ENCODE data around the gene KHDRBS1.

DNA sequence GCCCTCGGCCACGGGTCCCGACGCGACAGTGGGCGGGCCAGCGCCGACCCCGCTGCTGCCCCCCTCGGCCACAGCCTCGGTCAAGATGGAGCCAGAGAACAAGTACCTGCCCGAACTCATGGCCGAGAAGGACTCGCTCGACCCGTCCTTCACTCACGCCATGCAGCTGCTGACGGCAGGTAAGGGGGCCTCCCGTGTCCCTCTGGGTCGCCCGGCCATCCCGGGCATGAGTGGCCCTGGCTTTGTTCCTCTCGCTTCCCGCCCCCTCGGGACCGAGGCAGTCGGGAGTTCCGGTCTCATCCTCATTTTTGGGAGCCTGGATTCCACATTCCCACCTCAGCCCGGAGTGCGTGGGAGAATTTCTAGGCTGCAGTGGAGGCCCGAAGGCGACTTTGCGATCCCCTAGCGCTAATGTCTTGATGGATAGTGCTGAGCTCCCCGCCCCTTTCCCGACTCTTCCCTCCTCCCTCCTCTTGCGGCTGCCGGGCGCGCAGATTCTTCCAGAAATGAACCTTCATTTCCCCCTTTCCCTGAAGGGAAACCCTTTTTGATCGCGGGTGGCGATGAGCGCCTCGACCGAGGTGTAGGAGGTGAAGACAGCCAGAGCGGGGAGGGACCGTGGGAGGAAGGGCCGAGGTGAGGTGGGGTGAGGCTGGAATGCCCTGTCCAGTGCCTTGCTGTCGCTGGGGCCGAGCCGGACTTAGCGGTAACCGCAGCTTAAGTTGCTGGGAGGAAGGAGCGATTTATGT is 705 bp downstream of the KHDRBS1 start:
- TF ChIP-seq POLR2A (IDR thresholded peaks at IDR 0.05; ENCODE audit: low read length): no peak
- no peak for TF ChIP-seq GATA1 (IDR thresholded peaks at IDR 0.05; ENCODE audit: low read depth, low read length)

Measured in erythroblast (primary cell).